ENCODE data around the gene MMP28.

MMP28 gene

GRCh38 chr17:35740997-35741931 lies 54.2 kb downstream of the MMP28 start:
- peak; percentile 62 for DNase-seq

GRCh38 chr17:35740216-35740615 lies 55.2 kb downstream of the MMP28 start:
- no peak for DNase-seq

- no peak for DNase-seq
Observed at GRCh38 chr17:35738519-35739133, 56.8 kb downstream of the MMP28 start.

DNA sequence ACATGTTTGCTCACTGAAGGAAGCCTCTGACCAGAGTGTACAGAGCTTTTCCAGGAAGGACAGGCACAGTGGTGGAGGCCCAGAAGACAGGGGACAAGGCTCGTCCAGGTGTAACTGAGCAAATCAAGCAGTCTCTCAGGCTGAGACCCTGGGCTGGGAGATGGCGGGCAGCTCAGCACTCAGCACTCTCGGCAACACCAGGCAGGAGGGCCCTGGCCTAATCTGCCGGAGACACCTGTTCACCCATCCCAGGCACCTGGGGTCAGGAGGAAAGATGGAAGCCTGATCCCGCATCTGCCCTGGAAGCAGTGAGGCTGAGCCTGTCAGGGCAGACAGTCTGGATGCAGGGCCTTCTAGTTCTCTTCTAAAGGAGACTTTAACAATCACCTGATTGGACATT lies 59.2 kb downstream of the MMP28 start:
- DNase-seq = no peak

- no peak for DNase-seq
Observed at GRCh38 chr17:35735036-35735805, 60.2 kb downstream of the MMP28 start.

- DNase-seq = no peak
Observed at GRCh38 chr17:35734396-35734795, 61.0 kb downstream of the MMP28 start.

DNA sequence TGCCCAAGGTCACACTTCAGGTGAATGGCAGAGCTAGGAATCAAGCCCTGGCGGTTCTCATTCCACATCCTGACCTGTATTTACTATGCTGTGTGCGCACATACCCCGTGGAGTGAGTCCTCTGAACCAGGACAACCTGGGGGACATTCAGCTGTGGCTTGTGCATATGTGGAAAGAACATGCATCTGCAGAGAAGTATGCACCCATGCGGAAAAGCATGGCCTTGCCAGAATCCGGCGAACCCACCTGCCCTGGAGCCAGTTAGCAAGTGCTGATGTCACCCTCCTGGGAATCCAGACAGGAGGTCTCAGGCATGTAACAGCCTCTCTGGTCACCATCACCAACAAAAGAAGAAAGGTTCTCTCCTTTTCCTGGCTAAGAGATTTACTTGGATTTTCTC lies 62.1 kb downstream of the MMP28 start:
- DNase-seq = no peak

DNA sequence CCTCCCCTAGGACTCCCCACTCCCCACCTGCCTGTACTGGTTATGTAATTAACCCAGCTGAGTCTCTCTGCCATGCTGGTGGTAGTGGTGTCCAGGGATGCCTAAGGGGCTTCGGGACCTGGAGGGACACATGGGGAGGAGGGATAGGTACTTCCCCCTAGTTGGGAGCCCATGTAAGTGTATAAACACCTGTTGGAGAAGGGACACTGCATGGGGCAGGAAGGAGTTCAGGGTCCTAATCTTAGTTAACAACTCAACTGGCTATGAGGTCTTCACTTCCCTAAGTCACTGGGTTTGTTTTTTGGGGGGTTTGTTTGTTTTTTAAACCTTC lies 62.7 kb downstream of the MMP28 start:
- no peak for DNase-seq

DNA sequence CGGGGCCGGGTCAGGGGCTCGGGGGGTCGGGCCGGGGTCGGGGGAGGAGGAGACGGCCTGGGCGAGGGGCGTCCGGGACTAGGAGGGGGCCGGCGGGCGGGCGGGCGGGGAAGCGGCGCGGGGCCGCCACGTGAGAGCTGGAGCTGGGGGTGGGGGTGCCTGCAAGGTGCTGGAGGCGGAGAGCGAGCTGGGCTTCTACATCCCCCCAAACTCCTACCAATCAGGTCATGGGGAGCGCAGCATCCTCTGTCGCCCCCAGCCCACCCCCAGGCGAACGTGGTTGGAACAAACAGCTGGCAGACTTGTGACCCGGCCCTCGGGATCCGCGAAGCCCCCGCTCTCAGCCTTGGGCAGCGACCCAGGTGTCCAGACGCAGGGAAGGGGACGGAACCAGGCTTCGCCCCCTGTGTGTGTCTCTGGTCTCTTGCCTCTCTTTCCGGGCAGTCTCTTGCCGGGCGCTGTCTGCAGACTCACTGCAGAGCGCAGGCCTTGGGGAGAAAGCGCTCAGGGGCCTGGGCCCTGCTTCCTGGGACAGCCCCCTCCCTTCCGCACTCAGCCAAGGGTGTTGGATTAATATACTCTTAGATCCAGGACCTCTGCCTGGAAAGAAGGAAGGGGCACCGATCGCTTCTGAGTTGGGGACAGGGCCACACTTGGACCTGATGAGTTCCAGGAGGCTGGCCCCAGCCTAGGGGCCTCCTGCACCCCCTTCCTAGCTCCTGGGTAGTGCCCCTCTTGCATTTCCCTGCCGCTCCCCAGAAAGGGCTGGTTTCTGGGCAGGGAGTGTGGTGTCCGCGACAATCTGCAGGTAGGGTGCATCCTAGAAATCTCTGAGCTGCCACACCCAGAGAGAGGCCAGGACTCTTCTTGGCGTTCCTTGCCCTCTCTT lies 63.3 kb downstream of the MMP28 start:
- no peak for DNase-seq

GRCh38 chr17:35731239-35731916 lies 64.1 kb downstream of the MMP28 start, which contains the start of gene RASL10B:
TSS of gene RASL10B (plus strand) at chr17:35731639. CDS start at chr17:35735185, 3,546 bp downstream.
- peak; percentile 65 for DNase-seq

DNA sequence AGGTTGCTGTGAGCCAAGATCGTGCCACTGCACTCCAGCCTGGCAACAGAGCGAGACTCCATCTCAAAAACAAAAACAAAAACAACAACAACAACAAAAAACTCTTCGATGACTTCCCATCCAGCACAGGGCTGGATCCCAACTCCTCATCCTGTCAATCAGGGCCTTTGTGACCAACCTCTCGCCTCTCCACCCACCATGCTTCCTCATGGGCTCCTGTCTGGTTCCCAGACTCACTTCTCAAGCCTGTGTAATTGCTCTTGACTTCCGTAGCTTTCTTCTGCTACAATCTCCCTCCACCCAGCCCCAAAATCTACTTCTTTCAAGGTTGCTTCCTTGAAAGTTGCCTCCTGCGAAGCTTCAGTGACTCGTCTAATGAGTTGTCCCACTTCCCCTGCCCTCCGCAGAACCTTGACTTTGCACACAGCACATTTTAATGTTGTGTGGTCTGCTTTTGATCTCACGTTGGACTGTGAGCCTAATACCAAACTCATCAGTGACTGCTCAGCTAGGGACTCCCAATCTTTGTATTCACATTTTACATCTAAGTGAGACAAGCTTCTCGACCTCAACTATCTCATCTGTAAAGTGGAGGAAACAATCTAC lies 64.9 kb downstream of the MMP28 start:
- DNase-seq = no peak

- no peak for DNase-seq
Observed at GRCh38 chr17:35729405-35729833, 66.0 kb downstream of the MMP28 start.

DNA sequence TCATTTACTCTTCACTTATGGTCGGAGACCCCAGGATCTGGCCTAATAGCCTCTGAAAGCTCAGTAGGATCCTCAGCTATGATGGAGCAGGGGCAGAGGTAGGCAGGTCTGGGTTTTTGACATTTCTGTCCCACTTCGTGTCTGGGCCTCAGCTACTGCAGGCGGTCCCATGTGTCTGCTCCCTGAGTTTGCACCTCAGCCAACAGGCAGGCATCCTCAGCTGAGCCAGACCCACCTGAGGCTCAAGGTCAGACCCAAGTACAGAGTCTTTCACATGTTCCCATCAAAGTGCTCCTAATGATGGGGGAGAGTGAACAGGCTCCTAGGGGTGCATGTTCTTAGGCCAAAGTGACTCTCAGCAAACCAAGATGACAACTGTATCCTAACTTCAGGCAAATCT lies 66.9 kb downstream of the MMP28 start:
- no peak for DNase-seq

GRCh38 chr17:35727635-35728034 lies 67.8 kb downstream of the MMP28 start:
- DNase-seq = no peak

GRCh38 chr17:35726953-35727460 lies 68.4 kb downstream of the MMP28 start:
- no peak for DNase-seq

GRCh38 chr17:35726127-35726952 lies 69.1 kb downstream of the MMP28 start:
- peak; percentile 35 for DNase-seq

DNA sequence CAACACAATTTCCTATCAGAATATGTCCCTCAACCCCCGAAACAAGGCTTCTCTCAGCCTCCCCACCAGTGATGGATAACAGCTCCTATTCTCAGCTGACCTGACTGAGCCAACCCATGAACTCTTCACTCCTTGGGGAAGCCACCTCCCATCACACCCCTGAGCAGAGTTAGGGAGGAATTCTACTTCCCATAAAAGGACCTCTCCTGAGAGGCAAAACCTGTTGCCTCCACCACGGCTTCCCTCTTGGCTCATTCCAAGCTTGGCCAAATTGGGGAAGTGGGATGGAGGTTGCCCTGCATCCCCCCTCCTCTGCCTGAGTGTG lies 69.7 kb downstream of the MMP28 start:
- DNase-seq = no peak

DNA sequence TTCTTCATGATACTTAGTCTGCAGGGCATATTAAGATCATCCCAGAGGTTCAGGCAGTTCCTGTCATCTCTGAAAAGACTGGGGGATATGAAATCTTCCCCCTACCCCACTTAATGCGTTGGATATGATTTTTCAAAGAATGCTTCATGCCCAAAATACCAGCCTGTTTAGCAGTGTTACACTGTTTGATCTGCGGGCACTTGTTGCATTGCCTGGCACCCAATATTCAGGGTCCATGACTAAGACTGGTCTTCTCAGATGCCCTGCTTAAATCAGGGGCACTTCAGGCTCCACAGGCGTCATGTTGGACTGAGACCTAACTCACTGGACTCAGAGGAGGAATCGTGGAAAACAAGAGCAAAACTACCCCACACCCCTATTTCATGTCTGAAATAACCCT lies 70.4 kb downstream of the MMP28 start:
- no peak for DNase-seq

GRCh38 chr17:35723735-35724134 lies 71.7 kb downstream of the MMP28 start:
- DNase-seq = no peak

- DNase-seq = no peak
Observed at GRCh38 chr17:35717475-35717874, 78.0 kb downstream of the MMP28 start.
